ENCODE data around the gene PAPSS2.

DNA sequence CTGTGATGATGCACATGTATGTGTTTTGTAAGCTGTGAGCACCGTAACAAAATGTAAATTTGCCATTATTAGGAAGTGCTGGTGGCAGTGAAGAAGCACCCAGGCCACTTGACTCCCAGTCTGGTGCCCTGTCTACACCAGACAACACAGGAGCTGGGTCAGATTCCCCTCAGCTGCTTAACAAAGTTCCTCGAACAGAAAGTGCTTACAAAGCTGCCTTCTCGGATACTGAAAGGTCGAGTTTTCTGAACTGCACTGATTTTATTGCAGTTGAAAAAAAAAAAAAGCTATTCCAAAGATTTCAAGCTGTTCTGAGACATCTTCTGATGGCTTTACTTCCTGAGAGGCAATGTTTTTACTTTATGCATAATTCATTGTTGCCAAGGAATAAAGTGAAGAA, 87.2 kb downstream of the PAPSS2 start:
- TF ChIP-seq, protein P1, sequence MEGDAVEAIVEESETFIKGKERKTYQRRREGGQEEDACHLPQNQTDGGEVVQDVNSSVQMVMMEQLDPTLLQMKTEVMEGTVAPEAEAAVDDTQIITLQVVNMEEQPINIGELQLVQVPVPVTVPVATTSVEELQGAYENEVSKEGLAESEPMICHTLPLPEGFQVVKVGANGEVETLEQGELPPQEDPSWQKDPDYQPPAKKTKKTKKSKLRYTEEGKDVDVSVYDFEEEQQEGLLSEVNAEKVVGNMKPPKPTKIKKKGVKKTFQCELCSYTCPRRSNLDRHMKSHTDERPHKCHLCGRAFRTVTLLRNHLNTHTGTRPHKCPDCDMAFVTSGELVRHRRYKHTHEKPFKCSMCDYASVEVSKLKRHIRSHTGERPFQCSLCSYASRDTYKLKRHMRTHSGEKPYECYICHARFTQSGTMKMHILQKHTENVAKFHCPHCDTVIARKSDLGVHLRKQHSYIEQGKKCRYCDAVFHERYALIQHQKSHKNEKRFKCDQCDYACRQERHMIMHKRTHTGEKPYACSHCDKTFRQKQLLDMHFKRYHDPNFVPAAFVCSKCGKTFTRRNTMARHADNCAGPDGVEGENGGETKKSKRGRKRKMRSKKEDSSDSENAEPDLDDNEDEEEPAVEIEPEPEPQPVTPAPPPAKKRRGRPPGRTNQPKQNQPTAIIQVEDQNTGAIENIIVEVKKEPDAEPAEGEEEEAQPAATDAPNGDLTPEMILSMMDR (IDR thresholded peaks at IDR 0.05): no peak
- TF ChIP-seq POLR2A (IDR thresholded peaks at IDR 0.05): no peak
